RWPE1 (cell line): ENCODE results near the gene ABHD3.

ENCODE experiments used
- CTCF ChIA-PET: fragments of 350-600 bp; sonication (Branson Sonifier 250); formaldehyde crosslinking; extraction: SDS; loops from one replicate; lab custom pipeline; 2021; lab: Yijun Ruan, JAX
- POLR2A ChIA-PET: fragments of 400-600 bp; formaldehyde crosslinking; extraction: SDS; loops from one replicate; lab custom pipeline; 2020; ENCODE audit warnings: antibody characterized with exemption; ENCODE audit not compliant: low non-redundant PET; lab: Yijun Ruan, JAX
- DNase-seq: peaks from one replicate; pipeline ENCODE4 v3.0.0; 2012; ENCODE audit warnings: low spot score
- H3K27ac ChIP-seq: fragments of 450-650 bp; 2 replicates; pipeline ENCODE4 v1.5.1; 2017
- TF ChIP-seq, protein P1 (sequence below): fragments of 450-650 bp; conservative IDR thresholded peaks from 2 replicates; pipeline ENCODE4 v1.5.1; 2017; ENCODE audit warnings: low read depth, mild to moderate bottlenecking

The ABHD3 gene

DNA sequence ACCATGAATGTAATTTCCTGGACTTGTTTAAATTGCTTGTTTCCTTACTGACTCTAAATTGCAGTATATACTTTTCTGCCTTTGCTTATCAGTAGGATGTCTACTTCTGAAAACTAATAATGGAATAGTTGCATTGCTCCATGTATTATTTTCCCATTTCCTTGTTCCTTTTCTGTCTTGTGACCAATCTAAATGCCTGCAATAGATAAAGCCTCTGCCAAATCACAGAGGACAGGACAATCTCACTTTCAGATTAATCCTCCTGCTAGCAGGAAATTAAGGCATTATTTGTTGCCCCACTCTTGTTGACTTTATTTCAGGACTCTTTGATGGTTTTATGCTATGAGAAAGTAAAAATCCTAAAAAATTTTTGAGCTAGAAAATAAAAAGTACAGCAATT, 99.4 kb downstream of the ABHD3 start:
- ChIA-PET CTCF (no interaction called here), POLR2A (no interaction called here)
- TF ChIP-seq, protein P1, sequence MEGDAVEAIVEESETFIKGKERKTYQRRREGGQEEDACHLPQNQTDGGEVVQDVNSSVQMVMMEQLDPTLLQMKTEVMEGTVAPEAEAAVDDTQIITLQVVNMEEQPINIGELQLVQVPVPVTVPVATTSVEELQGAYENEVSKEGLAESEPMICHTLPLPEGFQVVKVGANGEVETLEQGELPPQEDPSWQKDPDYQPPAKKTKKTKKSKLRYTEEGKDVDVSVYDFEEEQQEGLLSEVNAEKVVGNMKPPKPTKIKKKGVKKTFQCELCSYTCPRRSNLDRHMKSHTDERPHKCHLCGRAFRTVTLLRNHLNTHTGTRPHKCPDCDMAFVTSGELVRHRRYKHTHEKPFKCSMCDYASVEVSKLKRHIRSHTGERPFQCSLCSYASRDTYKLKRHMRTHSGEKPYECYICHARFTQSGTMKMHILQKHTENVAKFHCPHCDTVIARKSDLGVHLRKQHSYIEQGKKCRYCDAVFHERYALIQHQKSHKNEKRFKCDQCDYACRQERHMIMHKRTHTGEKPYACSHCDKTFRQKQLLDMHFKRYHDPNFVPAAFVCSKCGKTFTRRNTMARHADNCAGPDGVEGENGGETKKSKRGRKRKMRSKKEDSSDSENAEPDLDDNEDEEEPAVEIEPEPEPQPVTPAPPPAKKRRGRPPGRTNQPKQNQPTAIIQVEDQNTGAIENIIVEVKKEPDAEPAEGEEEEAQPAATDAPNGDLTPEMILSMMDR, result no peak
- DNase-seq, result no peak
- H3K27ac ChIP-seq, result no peak overlapping the region

DNA sequence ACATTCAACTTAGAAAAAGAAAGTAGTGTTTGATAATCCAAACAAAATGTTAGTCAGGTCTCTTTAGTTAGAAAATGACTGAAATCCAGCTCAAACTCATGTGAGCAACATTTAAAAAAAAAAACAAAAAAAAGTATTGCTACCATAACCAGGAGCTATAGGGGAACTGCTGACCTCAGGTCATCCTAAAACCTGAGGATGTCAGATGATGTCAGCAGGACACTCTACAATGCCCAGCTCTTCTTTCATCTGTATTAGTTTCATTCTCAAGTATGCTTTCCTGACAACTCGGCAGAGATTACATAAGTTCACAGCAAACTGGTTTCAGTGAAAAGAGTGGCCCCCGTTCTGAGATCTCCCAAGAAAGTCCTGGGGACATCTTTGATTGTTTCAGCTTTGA, 99.9 kb downstream of the ABHD3 start:
- POLR2A ChIA-PET, result no interaction called here

DNA sequence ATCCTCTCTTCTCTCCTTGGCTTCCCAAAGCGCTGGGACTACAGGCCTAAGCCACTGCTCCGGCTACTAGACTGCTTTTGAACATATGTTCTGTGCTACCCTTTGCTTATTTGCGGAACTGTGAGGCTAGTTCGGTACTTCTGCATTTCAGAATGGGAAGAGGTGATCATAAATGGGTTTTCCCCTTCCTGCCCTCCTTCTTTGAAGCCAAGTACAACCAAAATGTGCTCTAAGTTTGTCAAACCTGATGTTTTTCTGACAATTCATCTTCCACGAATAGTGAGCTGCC, 102.3 kb downstream of the ABHD3 start:
- CTCF ChIA-PET, result interaction anchor here (0.6 to 2.4 kb wide), 3 partner anchors 9 to 61 kb away, joined by 3 to 21 read pairs (median 4); partner anchors contain the start of gene SNRPD1
- DNase-seq, result no peak
- TF ChIP-seq, protein P1, result no peak
- POLR2A ChIA-PET, result no interaction called here
- H3K27ac ChIP-seq, result peak overlapping the region; percentile 98; the same call in 1 of the 2 replicates

More for the DNA sequence above, 99.9 kb downstream of the ABHD3 start:
- CTCF ChIA-PET, result no interaction called here
- TF ChIP-seq, protein P1, result no peak
- H3K27ac ChIP-seq, result no peak overlapping the region
- no peak for DNase-seq
